Measurements from ENCODE around the gene COMT. TPM values are rescaled to one million over a fixed set of nuclear protein-coding genes. Genes with fewer than 3 reads are reported as not detected.

COMT gene
- total RNA-seq, 1 experiment from 2014 or later: 108 TPM

- ATAC-seq: no peak
- no peak overlapping the region for H3K27ac ChIP-seq (ENCODE audit: low read length)
- POLR2A ChIA-PET: interaction anchor here (0.6 kb wide), 1 partner anchor 12 kb away, joined by 3 read pairs; no protein-coding TSS in a partner anchor
- no peaks in the 10 kb centered on the region for H3K27me3 ChIP-seq (ENCODE audit: control insufficient read depth, insufficient read depth, low read length)
- no TSS peak for BruUV-seq (replicated peaks)
- in situ Hi-C loops (cut with HindIII; ENCODE audit: low pct_unique_long_range_greater_than_20kb, low sequenced_read_pairs): no loop called here
- no peaks in the 10 kb centered on the region for H3K36me3 ChIP-seq (ENCODE audit: control insufficient read depth, insufficient read depth, low read length)
- DNase-seq (ENCODE audit: low read depth, low spot score): no peak
- H3K4me3 ChIP-seq (ENCODE audit: low read depth in 2 of 2, low read length in 2 of 2): peak overlapping the region; percentile 54 to 57
- intact Hi-C loops (cut with micrococcal nuclease; ENCODE audit: unreplicated experiment): no loop called here
- CTCF ChIA-PET: interaction anchor here (0.6 kb wide), 1 partner anchor 125 kb away, joined by 3 read pairs; no protein-coding TSS in a partner anchor
- TF ChIP-seq TCF7L2 (IDR thresholded peaks at IDR 0.05; ENCODE audit: low read depth, low read length) (no peak), SIN3A (IDR thresholded peaks at IDR 0.05; ENCODE audit: borderline replicate concordance, insufficient read depth, low read depth, low read length) (no peak), CTCF (IDR thresholded peaks at IDR 0.05) (no peak), REST (IDR thresholded peaks at IDR 0.05; ENCODE audit: insufficient read depth in 1 of 2, low read depth in 2 of 2, low read length in 1 of 2) (no peak), POLR2AphosphoS5 (IDR thresholded peaks at IDR 0.05; ENCODE audit: low read depth, low read length) (no peak)
- peaks cover 12% of the 10 kb centered on the region; the same call in 1 of the 2 replicates for H3K4me1 ChIP-seq (ENCODE audit: control insufficient read depth, insufficient read depth, low read length)
- no peaks in the 10 kb centered on the region for H3K9me3 ChIP-seq (ENCODE audit: control insufficient read depth, insufficient read depth, low read depth, low read length)
Observed at GRCh38 chr22:19986011-19986409, 44.4 kb downstream of the COMT start.

GRCh38 chr22:19986410-19987341 is 45.1 kb downstream of the COMT start:
- H3K27me3 ChIP-seq (ENCODE audit: control insufficient read depth, insufficient read depth, low read length): no peaks in the 10 kb centered on the region
- no peaks in the 10 kb centered on the region for H3K9me3 ChIP-seq (ENCODE audit: control insufficient read depth, insufficient read depth, low read depth, low read length)
- H3K4me3 ChIP-seq (ENCODE audit: low read depth in 2 of 2, low read length in 2 of 2): peak overlapping the region; percentile 54 to 57
- DNase-seq (ENCODE audit: low read depth, low spot score) (no peak), ATAC-seq (peak; percentile 87)
- TF ChIP-seq REST (IDR thresholded peaks at IDR 0.05; ENCODE audit: insufficient read depth in 1 of 2, low read depth in 2 of 2, low read length in 1 of 2): no peak
- no peak for TF ChIP-seq CTCF (IDR thresholded peaks at IDR 0.05)
- TF ChIP-seq TCF7L2 (IDR thresholded peaks at IDR 0.05; ENCODE audit: low read depth, low read length): no peak
- TF ChIP-seq SIN3A (IDR thresholded peaks at IDR 0.05; ENCODE audit: borderline replicate concordance, insufficient read depth, low read depth, low read length): no peak
- TF ChIP-seq POLR2AphosphoS5 (IDR thresholded peaks at IDR 0.05; ENCODE audit: low read depth, low read length): no peak
- in situ Hi-C loops (cut with HindIII; ENCODE audit: low pct_unique_long_range_greater_than_20kb, low sequenced_read_pairs) (no loop called here), intact Hi-C loops (cut with micrococcal nuclease; ENCODE audit: unreplicated experiment) (no loop called here)
- BruUV-seq (replicated peaks): no TSS peak
- ChIA-PET CTCF (interaction anchor here (0.6 kb wide), 1 partner anchor 125 kb away, joined by 3 read pairs; no protein-coding TSS in a partner anchor), POLR2A (interaction anchor here (0.6 kb wide), 1 partner anchor 12 kb away, joined by 3 read pairs; no protein-coding TSS in a partner anchor)
- peaks cover 12% of the 10 kb centered on the region; the same call in 1 of the 2 replicates for H3K4me1 ChIP-seq (ENCODE audit: control insufficient read depth, insufficient read depth, low read length)
- no peak overlapping the region for H3K27ac ChIP-seq (ENCODE audit: low read length)
- no peaks in the 10 kb centered on the region for H3K36me3 ChIP-seq (ENCODE audit: control insufficient read depth, insufficient read depth, low read length)

All from Panc1 (cell line).